GM21447 (cell line): Measurements from ENCODE around the gene C2orf81.

Experiments used
- ATAC-seq: cut with Tn5 transposase; IDR thresholded peaks from one replicate; pipeline ENCODE4 v1.9.1; 2021; ENCODE audit not compliant: unreplicated experiment

Gene C2orf81

DNA sequence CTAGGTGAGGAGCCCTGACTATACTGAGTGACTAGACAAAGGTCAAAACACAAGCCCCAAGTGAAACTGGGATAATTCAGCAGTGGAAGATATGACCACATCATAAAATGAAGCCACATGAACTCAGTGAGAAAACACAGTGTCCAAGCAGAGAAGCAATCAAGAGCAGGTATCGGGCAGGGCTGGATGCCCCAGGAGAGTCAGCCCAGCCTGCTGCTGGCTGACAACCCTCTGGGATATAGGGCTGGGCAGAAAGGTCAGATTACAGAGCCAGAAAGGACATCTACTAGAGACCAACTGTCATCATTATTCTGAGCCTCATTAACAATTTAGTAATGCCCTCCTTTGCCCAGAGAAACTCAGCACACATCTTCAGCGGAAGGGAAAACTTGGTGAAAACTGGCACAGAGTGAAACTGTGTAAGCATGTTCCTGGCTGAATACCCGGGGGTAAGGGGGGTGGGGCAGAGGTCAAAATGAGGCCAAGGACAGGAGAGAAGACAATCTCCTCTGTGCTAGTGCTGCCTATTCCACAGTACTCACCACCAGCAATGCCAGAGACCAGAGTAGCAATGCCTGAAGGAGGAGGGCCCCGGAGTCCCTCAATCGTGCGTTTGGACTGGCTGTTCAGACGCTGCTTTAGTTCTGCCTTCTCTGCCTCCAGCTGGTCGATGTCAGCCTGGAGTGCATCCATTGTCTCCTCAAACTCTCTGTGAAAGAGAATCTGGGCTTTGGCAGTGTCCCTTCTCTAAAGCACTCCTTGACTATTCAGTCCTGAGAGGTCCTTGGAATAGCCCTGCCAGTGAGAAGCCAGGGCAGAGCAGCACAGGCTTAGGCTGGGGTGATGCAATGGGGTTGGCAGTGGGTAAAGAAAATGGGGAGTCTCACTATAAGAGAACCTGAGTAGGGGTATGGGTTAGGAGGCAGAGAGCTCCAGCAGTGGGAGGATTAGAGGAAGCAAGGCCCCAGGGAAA lies 56.6 kb downstream of the C2orf81 start:
- ATAC-seq: no peak
